D721Med (cell line): Measurements from ENCODE around the gene TMEM154.

Experiments used
- DNase-seq: peaks from one replicate; pipeline ENCODE4 v3.0.0; 2011; ENCODE audit warnings: low spot score; ENCODE audit not compliant: insufficient read length
- FAIRE-seq: peaks from 2 replicates; lab custom pipeline; 2011; peaks lifted over from hg19 to GRCh38; lab: Jason Lieb, UNC
- CTCF ChIP-seq: IDR thresholded peaks from 2 replicates; pipeline ENCODE4 v1.5.1; 2012; ENCODE audit warnings: mild to moderate bottlenecking, control low read depth; ENCODE audit not compliant: insufficient read depth; ENCODE audit errors: missing control alignments

Gene TMEM154

GRCh38 chr4:152577708-152578396 is 101.9 kb downstream of the TMEM154 start:
- no peak for TF ChIP-seq CTCF
- FAIRE-seq, result no peak

GRCh38 chr4:152575533-152575932 is 104.3 kb downstream of the TMEM154 start:
- FAIRE-seq, result no peak
- DNase-seq, result no peak
- TF ChIP-seq CTCF, result no peak

More at GRCh38 chr4:152577708-152578396, 101.9 kb downstream of the TMEM154 start:
- DNase-seq, result no peak

- TF ChIP-seq CTCF, result no peak
- no peak for DNase-seq
- no peak for FAIRE-seq
Measured at GRCh38 chr4:152573861-152574260, 105.9 kb downstream of the TMEM154 start.

GRCh38 chr4:152572417-152573086 is 107.2 kb downstream of the TMEM154 start:
- DNase-seq (no peak), FAIRE-seq (no peak)
- TF ChIP-seq CTCF, result no peak

- DNase-seq, result no peak
- no peak for TF ChIP-seq CTCF
- FAIRE-seq, result no peak
Measured at GRCh38 chr4:152571770-152572169, 108.0 kb downstream of the TMEM154 start.

- TF ChIP-seq CTCF, result no peak
- FAIRE-seq (no peak), DNase-seq (no peak)
Measured at GRCh38 chr4:152571296-152571695, 108.5 kb downstream of the TMEM154 start.
